Prostate gland (tissue), 2 donors: Measurements from ENCODE around the gene SEMA5A.

Experiments used
- POLR2A ChIP-seq: fragments of 450-650 bp; IDR thresholded peaks from one replicate; pipeline ENCODE4 v1.6.1; 2016; ENCODE audit warnings: antibody characterized with exemption, mild to moderate bottlenecking
- POLR2AphosphoS5 ChIP-seq: sonication (generic); formaldehyde crosslinking; IDR thresholded peaks from one replicate; pipeline ENCODE4 v1.6.1; 2017; ENCODE audit warnings: antibody characterized with exemption
- TF ChIP-seq, protein P1 (sequence below), 4 experiments: fragments of 200-600 bp in 2 of 4; fragments of 450-650 bp in 2 of 4; sonication (generic) in 2 of 4; IDR thresholded peaks; 1 replicate in 3 of 4; 2 replicates in 1 of 4; pipeline ENCODE4 v1.5.1; 2016 to 2019; ENCODE audit warnings: antibody characterized with exemption in 4 of 4, mild to moderate bottlenecking in 2 of 4, moderate library complexity in 2 of 4

DNA sequence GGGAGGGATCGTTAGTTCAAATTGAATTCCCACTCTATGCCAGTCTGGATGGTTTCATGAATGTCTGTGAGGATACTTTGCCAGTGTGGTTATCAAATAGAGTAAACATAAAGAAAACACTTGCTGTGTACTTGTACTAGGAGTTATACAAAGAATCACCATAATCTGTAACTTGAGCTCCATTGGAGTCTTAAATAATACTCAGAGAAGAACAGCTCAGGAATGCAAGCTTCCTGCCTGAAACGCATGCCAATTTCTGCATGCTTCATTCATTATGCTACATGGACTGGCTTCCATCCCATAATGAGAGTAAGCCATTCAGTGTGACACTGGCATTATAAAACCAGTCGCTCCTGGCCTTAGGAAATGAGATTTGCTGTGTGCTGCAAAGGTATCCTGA lies 351.4 kb downstream of the SEMA5A start:
- TF ChIP-seq, protein P1, sequence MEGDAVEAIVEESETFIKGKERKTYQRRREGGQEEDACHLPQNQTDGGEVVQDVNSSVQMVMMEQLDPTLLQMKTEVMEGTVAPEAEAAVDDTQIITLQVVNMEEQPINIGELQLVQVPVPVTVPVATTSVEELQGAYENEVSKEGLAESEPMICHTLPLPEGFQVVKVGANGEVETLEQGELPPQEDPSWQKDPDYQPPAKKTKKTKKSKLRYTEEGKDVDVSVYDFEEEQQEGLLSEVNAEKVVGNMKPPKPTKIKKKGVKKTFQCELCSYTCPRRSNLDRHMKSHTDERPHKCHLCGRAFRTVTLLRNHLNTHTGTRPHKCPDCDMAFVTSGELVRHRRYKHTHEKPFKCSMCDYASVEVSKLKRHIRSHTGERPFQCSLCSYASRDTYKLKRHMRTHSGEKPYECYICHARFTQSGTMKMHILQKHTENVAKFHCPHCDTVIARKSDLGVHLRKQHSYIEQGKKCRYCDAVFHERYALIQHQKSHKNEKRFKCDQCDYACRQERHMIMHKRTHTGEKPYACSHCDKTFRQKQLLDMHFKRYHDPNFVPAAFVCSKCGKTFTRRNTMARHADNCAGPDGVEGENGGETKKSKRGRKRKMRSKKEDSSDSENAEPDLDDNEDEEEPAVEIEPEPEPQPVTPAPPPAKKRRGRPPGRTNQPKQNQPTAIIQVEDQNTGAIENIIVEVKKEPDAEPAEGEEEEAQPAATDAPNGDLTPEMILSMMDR (IDR thresholded peaks at IDR 0.05): no peak
- no peak for TF ChIP-seq POLR2A
- TF ChIP-seq POLR2AphosphoS5: peak; percentile 13
